H1 (cell line): Measurements from ENCODE around the gene PDE4B. TPM values are rescaled to one million over a fixed set of nuclear protein-coding genes. Genes with fewer than 3 reads are reported as not detected.

ENCODE experiments used
- EGR1 ChIP-seq: IDR thresholded peaks from 2 replicates; pipeline ENCODE4 v1.6.1; 2011; ENCODE audit warnings: low read depth, low read length, borderline replicate concordance
- EP300 ChIP-seq, 2 experiments: IDR thresholded peaks; 1 replicate in 1 of 2; 2 replicates in 1 of 2; pipeline ENCODE4 v1.6.1; 2011 to 2012; ENCODE audit warnings: low read depth in 2 of 2, low read length in 2 of 2, mild to moderate bottlenecking in 2 of 2, borderline replicate concordance in 1 of 2, inconsistent platforms in 1 of 2, moderate library complexity in 1 of 2
- GABPA ChIP-seq: IDR thresholded peaks from 2 replicates; pipeline ENCODE4 v1.6.1; 2011; ENCODE audit warnings: mild to moderate bottlenecking, low read length, moderate library complexity, borderline replicate concordance; ENCODE audit not compliant: insufficient read depth
- polyA plus RNA-seq, 7 experiments: library from polyadenylated mRNA; depleted of rRNA in 3 of 7; stranded (reverse) in 5 of 7; unstranded in 2 of 7; fragments of >200 nt in 5 of 7; fragments of 200-250 nt in 2 of 7; gene quantifications; 1 replicate in 5 of 7; 2 replicates in 1 of 7; 4 replicates in 1 of 7; pipeline versions ENCODE4 v1.2.1 to v1.2.3, GENCODE V29; 2011 to 2013; ENCODE audit warnings: missing spikeins in 2 of 7, mixed read lengths in 2 of 7
- total RNA-seq: library from RNA; stranded (reverse); fragmentation: NEBNext Ultra II Directional; extraction: Animal tissue kit (Norgen Biotek cat#: 25700); gene quantifications from 2 replicates; pipeline ENCODE4 v1.2.1, GENCODE V29; 2021

PDE4B gene
- total and polyA plus RNA-seq, 2 of the 8 experiments (the other 6 are each of a cell fraction or from before 2014, with no cell fraction given) = 5.0 to 15.1 TPM

DNA sequence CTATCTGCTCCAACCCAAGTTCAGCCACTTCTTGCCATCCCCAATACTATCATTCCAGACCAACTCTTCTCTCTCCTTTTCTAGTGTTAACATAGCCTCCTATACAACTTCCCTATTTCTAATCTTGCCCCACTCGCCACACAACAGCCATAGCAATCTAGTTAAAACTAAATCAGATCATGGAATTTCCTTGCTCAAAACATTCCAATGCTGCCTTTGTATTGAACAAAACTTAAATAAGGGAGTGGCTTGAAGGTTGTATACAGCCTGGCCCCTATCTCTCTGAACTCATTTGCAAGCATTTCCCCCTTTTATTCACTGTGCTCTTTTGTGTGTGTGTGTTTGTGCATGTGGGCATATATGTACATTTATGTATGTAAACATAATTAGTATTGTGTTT is 623.2 kb downstream of the PDE4B start (continued):
- TF ChIP-seq EGR1 = no peak
- TF ChIP-seq GABPA = no peak
- no peak for TF ChIP-seq EP300 (IDR thresholded peaks at IDR 0.05; ENCODE audit: borderline replicate concordance in 1 of 2, low read depth in 2 of 2, low read length in 2 of 2)
